T-helper 9 cell (primary cell): Measurements from ENCODE around the gene TCEANC2.
"Not testable (repeated sequence)": the region's sequence is repeated elsewhere in the genome, so short reads cannot be mapped to it uniquely, and the experiment has no call there.

Source experiments
- DNase-seq: peaks from one replicate; pipeline ENCODE4 v3.0.0-alpha.2; 2020

The TCEANC2 gene

GRCh38 chr1:54028306-54029251 lies 24.8 kb upstream of the TCEANC2 start:
- DNase-seq = no peak

GRCh38 chr1:54037476-54037875 lies 15.9 kb upstream of the TCEANC2 start:
- no peak for DNase-seq

- DNase-seq = no peak
These were observed 11.6 kb upstream of the TCEANC2 start for GRCh38 chr1:54041806-54042205.

GRCh38 chr1:54045496-54045895 lies 7.9 kb upstream of the TCEANC2 start:
- no peak for DNase-seq

GRCh38 chr1:54046671-54047383 lies 6.6 kb upstream of the TCEANC2 start:
- no peak for DNase-seq

GRCh38 chr1:54047384-54048305 lies 5.8 kb upstream of the TCEANC2 start:
- DNase-seq = no peak

- not testable (repeated sequence) for DNase-seq
These were observed 3.0 kb upstream of the TCEANC2 start for GRCh38 chr1:54050435-54050834.

GRCh38 chr1:54051933-54052430 lies 1.4 kb upstream of the TCEANC2 start:
- no peak for DNase-seq

GRCh38 chr1:54052431-54052933 lies 926 bp upstream of the TCEANC2 start:
- no peak for DNase-seq

- no peak for DNase-seq
These were observed 483 bp downstream of the TCEANC2 start for GRCh38 chr1:54053745-54054437.

- DNase-seq = no peak
These were observed 986 bp downstream of the TCEANC2 start for GRCh38 chr1:54054438-54054749.

GRCh38 chr1:54064299-54064698 lies 10.9 kb downstream of the TCEANC2 start:
- DNase-seq = no peak

- DNase-seq = no peak
These were observed 16.4 kb downstream of the TCEANC2 start for GRCh38 chr1:54069791-54070170.

GRCh38 chr1:54070171-54070837 lies 16.9 kb downstream of the TCEANC2 start:
- DNase-seq = no peak

GRCh38 chr1:54077359-54077758 lies 24.0 kb downstream of the TCEANC2 start:
- DNase-seq = no peak

- no peak for DNase-seq
These were observed 27.2 kb downstream of the TCEANC2 start for GRCh38 chr1:54080598-54081049.

GRCh38 chr1:54081306-54082270 lies 28.2 kb downstream of the TCEANC2 start:
- DNase-seq = peak; percentile 45

- no peak for DNase-seq
These were observed 31.4 kb downstream of the TCEANC2 start for GRCh38 chr1:54084794-54085193.

GRCh38 chr1:54086754-54087153 lies 33.3 kb downstream of the TCEANC2 start:
- no peak for DNase-seq

GRCh38 chr1:54088385-54088784 lies 35.0 kb downstream of the TCEANC2 start:
- DNase-seq = no peak
